Measurements from ENCODE around the gene FOXR1. TPM values are rescaled to one million over a fixed set of nuclear protein-coding genes. Genes with fewer than 3 reads are reported as not detected.

Gene FOXR1, protein sequence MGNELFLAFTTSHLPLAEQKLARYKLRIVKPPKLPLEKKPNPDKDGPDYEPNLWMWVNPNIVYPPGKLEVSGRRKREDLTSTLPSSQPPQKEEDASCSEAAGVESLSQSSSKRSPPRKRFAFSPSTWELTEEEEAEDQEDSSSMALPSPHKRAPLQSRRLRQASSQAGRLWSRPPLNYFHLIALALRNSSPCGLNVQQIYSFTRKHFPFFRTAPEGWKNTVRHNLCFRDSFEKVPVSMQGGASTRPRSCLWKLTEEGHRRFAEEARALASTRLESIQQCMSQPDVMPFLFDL
- not detected for total RNA-seq

DNA sequence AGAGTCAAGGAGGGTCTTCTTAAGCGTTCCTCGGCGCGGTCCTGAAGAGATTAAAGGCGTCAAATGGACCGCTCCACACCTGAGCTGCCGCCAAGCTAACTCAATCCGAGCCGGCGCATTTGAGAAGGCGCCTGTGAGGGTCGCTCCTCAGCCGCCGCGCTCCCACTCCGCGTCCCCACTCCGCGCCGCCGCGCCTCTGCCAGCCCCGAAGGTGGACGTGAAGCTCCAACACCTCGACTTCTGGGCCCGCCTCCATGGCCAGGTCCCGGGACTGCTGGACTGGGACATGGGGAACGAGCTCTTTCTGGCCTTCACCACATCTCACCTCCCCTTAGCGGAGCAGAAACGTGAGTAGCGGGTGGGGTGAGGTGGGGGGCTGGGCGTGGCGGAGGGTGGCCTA lies at the start of gene FOXR1:
TSS of gene FOXR1 (plus strand) at position 116 of the 400 bp plus-strand sequence. CDS start at position 287, 171 bp downstream.
- H3K4me1 ChIP-seq: no peaks in the 10 kb centered on the region
- H3K27me3 ChIP-seq: peaks cover 0 to 18% of the 10 kb centered on the region in 2 donors
- no peak within 1 kb of the TSS for H3K27ac ChIP-seq
- DNase-seq (ENCODE audit: low spot score in 2 of 2): no peak
- WGBS, 2 donors: 42 to 70% methylated on average over 7 to 31 of the region's 33 CpGs
- no peak within 1 kb of the TSS for H3K4me3 ChIP-seq
- TF ChIP-seq, protein P1, sequence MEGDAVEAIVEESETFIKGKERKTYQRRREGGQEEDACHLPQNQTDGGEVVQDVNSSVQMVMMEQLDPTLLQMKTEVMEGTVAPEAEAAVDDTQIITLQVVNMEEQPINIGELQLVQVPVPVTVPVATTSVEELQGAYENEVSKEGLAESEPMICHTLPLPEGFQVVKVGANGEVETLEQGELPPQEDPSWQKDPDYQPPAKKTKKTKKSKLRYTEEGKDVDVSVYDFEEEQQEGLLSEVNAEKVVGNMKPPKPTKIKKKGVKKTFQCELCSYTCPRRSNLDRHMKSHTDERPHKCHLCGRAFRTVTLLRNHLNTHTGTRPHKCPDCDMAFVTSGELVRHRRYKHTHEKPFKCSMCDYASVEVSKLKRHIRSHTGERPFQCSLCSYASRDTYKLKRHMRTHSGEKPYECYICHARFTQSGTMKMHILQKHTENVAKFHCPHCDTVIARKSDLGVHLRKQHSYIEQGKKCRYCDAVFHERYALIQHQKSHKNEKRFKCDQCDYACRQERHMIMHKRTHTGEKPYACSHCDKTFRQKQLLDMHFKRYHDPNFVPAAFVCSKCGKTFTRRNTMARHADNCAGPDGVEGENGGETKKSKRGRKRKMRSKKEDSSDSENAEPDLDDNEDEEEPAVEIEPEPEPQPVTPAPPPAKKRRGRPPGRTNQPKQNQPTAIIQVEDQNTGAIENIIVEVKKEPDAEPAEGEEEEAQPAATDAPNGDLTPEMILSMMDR (IDR thresholded peaks at IDR 0.05): no peak
- no peak for TF ChIP-seq POLR2A (IDR thresholded peaks at IDR 0.05)
- TF ChIP-seq EP300 (IDR thresholded peaks at IDR 0.05): no peak
- no peaks in the 10 kb centered on the region for H3K9me3 ChIP-seq
- no peaks in the 10 kb centered on the region for H3K36me3 ChIP-seq

GRCh38 chr11:118921929-118922744 lies 49.4 kb upstream of the FOXR1 start:
- DNase-seq (ENCODE audit: low spot score in 2 of 2): peak in 1 of 2 donors; percentile 59
- 11% methylated on average over 17 of the region's 20 CpGs; no CpG with 5 or more reads in 1 of the 2 donors for WGBS, 2 donors
- peak overlapping the region; percentile 73 to 94 (median 87) for H3K4me3 ChIP-seq
- H3K9me3 ChIP-seq: no peaks in the 10 kb centered on the region
- TF ChIP-seq, protein P1 (IDR thresholded peaks at IDR 0.05): no peak
- TF ChIP-seq POLR2A (IDR thresholded peaks at IDR 0.05): peak in 1 of 2 donors; percentile 41
- peak in 1 of 2 donors; percentile 83 for TF ChIP-seq EP300 (IDR thresholded peaks at IDR 0.05)
- no peaks in the 10 kb centered on the region for H3K36me3 ChIP-seq
- H3K4me1 ChIP-seq: peaks cover 4 to 87% (median 68%) of the 10 kb centered on the region in 4 donors
- H3K27ac ChIP-seq: peak overlapping the region; percentile 88 to 97 (median 93)
- no peaks in the 10 kb centered on the region for H3K27me3 ChIP-seq

- TF ChIP-seq EP300 (IDR thresholded peaks at IDR 0.05) (no peak), POLR2A (IDR thresholded peaks at IDR 0.05) (no peak)
- TF ChIP-seq, protein P1 (IDR thresholded peaks at IDR 0.05): no peak
- 33 to 35% methylated on average over 9 of the region's 9 CpGs for WGBS, 2 donors
- Histone ChIP-seq H3K36me3 (no peaks in the 10 kb centered on the region), H3K4me3 (peak overlapping the region; percentile 73 to 94 (median 87)), H3K4me1 (peaks cover 4 to 87% (median 67%) of the 10 kb centered on the region in 4 donors), H3K27ac (peak overlapping the region; percentile 88 to 97 (median 93)), H3K9me3 (no peaks in the 10 kb centered on the region), H3K27me3 (no peaks in the 10 kb centered on the region)
- no peak for DNase-seq (ENCODE audit: low spot score in 2 of 2)
Measured at GRCh38 chr11:118922745-118923627, 48.6 kb upstream of the FOXR1 start.

GRCh38 chr11:118923721-118924587 lies 47.6 kb upstream of the FOXR1 start:
- TF ChIP-seq POLR2A (IDR thresholded peaks at IDR 0.05) (no peak), EP300 (IDR thresholded peaks at IDR 0.05) (no peak)
- TF ChIP-seq, protein P1 (IDR thresholded peaks at IDR 0.05): no peak
- no peaks in the 10 kb centered on the region for H3K9me3 ChIP-seq
- no peaks in the 10 kb centered on the region for H3K27me3 ChIP-seq
- peak overlapping the region; percentile 73 to 94 (median 87) for H3K4me3 ChIP-seq
- no peak for DNase-seq (ENCODE audit: low spot score in 2 of 2)
- peaks cover 4 to 77% (median 58%) of the 10 kb centered on the region in 4 donors for H3K4me1 ChIP-seq
- 12 to 18% methylated on average over 7 of the region's 7 CpGs for WGBS, 2 donors
- peak overlapping the region; percentile 88 to 97 (median 93) for H3K27ac ChIP-seq
- H3K36me3 ChIP-seq: no peaks in the 10 kb centered on the region
